Measurements from ENCODE around the gene CFAP61. TPM values are rescaled to one million over a fixed set of nuclear protein-coding genes. Genes with fewer than 3 reads are reported as not detected.
"Not testable (repeated sequence)": the region's sequence is repeated elsewhere in the genome, so short reads cannot be mapped to it uniquely, and the experiment has no call there.

Gene CFAP61
- total RNA-seq, 1 experiment from 2014 or later, result 0.32 TPM

DNA sequence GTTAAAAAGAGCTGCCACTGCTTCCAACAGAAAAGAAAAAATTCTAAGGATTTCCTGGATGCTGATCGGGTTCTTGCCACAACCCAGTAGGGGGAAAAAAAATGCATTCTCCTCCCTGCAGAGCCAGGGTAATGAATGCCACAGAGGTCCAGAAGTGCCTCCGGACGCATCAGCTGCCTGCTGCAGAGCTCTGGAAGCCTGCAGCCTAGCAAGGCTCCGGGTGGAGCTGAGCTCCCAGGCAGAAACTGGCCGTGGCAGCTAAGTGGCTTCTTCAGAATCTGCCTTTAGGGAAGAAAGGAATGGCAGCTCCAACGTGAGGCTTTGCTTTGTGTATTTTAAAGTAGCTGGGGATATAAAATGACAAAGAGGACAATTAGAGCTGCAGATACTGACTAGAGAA, 155.0 kb downstream of the CFAP61 start:
- no peak for DNase-seq (ENCODE audit: extremely low read depth, low read depth)

- no peak for DNase-seq (ENCODE audit: extremely low read depth, low read depth)
These were observed 155.5 kb downstream of the CFAP61 start for GRCh38 chr20:20207872-20208271.

DNA sequence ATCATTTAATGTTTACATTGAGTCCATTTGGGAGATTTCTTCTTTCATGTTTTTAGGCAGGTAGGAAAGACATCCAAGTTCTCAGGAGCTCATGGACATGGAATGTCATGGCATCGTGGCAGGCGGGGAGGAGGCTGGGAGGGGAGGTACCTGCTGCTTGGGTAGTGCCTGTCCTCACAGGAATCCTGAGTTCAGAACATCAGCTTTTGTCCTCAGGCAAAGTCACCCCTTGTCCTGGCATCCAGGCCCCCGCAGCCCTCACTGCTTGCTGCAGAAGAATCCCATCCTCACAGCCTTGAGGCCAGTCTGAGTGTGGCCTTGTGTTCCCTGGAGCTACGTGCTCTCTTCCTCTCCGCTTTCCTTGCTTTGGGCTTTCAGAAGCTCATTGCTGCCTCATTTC, 157.4 kb downstream of the CFAP61 start:
- DNase-seq (ENCODE audit: extremely low read depth, low read depth), result no peak

GRCh38 chr20:20210327-20210726, 158.0 kb downstream of the CFAP61 start:
- DNase-seq (ENCODE audit: extremely low read depth, low read depth), result no peak

- no peak for DNase-seq (ENCODE audit: extremely low read depth, low read depth)
These were observed 158.6 kb downstream of the CFAP61 start for GRCh38 chr20:20210943-20211273.

DNA sequence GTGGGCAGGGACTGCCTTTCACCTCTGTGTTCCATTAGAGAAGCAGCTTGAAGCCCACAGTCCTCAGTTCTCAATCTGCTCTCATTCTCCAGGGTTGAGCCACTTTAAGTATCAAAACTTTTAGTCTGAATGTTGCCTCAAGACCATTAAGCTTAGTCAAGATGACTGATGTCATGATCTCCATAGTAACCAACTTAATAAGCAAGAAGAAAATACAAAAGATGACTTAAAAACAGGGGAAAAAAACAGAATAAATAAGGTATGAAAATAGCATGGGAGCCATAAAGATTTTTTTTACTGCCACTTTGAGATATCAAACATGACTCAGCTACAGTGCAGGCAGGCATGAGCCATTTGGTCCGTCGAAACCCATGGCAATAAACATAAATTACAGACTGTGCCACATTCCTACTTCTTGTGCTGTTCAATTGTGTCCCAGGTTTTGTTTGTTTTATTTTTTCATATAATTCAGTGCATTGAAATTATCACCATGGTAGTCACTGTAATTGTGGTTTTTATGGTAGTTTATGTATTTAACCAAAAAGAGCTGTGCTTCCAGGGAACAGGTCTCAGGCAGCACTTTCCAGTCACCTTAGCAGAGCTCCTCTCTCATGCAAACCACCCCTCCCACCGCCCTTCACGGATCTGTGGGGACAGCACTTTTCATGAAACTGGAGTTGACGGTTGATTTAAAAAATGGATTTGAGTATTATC, 159.1 kb downstream of the CFAP61 start:
- DNase-seq (ENCODE audit: extremely low read depth, low read depth), result no peak

GRCh38 chr20:20211988-20212518, 159.7 kb downstream of the CFAP61 start:
- no peak for DNase-seq (ENCODE audit: extremely low read depth, low read depth)

DNA sequence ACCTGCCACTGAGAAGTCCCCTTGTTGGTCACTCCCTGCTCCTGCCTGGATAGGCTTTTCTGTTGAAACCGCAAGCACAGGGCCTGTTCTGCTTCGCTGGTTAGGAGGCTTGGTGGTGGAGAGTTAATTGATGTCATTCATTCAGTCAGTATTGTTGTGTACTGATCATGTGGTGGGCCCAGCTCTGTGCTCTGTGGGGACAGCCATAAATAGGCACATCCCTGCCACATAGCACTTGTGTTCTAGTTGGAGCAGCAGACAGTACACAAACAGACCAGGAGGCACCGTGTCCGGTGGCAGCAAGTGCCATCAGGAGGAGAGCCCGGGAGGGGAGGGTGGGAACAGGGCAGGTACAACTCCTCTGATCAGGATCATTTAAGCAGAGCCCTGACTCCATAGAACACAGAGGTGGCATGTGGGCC, 160.4 kb downstream of the CFAP61 start:
- no peak for DNase-seq (ENCODE audit: extremely low read depth, low read depth)

GRCh38 chr20:20213526-20214121, 161.3 kb downstream of the CFAP61 start:
- DNase-seq (ENCODE audit: extremely low read depth, low read depth), result no peak

DNA sequence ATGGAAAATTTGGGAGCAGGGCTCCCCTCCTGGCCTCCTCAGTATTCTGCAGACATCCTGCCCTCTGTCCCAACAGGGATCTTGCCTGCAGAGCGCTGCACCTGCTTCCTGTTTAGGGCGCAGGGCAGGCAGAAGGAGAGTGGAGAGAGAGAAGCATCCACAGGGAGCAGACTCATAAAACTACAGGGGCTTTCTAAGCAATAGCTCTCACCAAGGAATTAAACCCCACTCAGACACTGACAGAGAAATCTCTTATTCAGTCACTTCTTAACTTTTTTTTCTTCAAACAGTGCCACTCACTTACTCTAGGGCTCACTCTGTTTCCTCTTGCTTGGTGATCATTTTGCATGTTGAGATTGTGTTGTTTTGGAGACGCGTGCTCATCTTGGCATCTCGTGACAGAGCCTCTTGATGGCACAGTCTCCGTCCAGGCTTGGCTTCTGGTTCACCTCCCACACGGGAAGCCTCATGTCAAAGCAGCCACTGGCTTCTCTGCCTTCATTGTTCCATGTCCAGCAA, 162.5 kb downstream of the CFAP61 start:
- DNase-seq (ENCODE audit: extremely low read depth, low read depth), result no peak

DNA sequence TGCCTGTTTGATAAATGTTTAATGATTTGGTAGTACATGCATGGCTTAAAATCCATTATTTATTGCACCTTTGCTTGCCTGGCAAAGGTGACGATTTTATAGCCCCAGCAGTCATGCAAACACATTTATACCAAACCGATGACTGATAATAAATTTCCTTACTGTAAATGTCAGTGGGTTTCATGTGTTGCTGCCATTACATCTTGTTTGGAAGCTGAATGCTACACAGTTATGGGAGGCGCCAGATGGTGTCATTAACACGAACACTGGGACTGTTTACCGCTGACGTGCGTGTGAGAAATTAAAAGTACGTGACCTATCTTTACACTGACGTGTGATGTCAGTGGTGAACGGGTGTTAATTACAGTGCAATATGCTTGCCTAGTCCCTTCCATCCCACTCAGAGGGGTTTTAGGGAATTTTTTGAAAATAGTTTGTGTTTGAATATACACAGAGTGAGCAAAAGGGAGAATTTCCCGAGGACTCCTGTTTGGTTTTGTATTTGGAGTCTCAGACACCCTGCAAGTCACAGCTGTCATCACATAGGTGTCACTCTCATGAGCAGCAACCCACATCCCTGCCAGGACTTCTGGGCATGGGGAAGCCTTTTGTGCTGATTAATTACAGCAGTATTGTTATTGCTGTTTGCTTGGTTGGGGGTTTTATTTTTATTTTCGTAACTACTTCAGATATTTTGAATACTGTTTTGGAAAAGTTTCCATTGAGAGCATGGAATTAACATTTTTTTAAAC, 163.8 kb downstream of the CFAP61 start:
- peak; percentile 58 for DNase-seq (ENCODE audit: extremely low read depth, low read depth)

DNA sequence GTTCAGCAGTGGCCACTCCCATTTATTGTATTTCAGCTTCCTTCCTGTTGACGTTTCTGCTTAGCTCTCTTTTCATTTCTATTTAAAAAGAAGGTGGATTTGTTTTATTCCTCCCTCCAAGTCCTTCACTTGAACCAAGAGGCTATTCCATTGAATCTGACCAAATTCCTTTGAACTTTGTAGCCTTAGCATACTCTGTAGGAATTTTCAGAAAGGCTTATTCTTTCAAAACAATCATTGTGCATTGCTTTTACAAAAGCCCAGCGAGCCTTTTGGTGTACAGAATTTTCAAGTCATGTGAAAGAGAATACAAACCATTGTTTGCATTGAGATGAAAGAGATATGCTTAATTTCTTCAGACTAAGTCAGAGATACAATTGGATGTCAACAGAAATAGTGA, 164.6 kb downstream of the CFAP61 start:
- DNase-seq (ENCODE audit: extremely low read depth, low read depth), result no peak

- no peak for DNase-seq (ENCODE audit: extremely low read depth, low read depth)
These were observed 165.3 kb downstream of the CFAP61 start for GRCh38 chr20:20217621-20218020.

- not testable (repeated sequence) for DNase-seq (ENCODE audit: extremely low read depth, low read depth)
These were observed 165.8 kb downstream of the CFAP61 start for GRCh38 chr20:20218106-20218505.

DNA sequence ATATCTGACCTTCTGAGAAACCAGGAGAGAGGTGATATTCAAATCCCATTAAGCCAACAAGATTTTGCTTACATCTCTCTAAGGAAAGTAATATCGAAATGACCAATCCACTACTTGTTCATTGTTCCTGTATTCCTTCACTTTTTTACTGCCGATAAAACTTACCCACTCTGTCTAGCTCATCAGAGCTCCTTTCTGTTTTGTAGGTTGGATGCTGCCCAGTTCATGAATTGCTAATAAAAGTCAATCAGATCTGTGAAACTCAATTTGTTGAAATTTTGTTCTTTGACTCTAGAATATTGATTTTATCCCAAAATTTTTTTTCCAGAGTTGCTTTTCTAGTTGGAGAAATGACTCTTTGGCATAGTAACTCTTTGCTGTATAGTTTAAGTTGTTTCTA, 166.7 kb downstream of the CFAP61 start:
- DNase-seq (ENCODE audit: extremely low read depth, low read depth), result no peak

DNA sequence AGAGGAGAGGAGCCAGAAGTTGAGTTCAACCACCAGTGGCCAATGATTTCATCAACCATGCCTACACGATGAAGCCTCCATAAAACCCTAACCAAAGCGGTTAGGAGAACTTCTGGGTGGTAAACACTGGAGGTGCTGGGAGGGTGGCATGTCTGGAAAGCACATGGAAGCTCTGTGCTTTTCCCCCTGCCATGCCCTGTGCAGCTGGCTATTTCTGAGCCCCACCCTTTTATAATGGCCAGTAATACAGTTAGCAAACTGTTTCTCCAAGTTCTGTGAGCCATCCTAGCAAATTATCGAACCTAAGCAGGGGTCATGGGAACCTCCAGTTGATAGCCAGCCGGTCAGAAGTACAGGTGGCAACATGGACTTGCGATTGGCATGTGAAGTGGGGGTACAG, 167.8 kb downstream of the CFAP61 start:
- no peak for DNase-seq (ENCODE audit: extremely low read depth, low read depth)

- DNase-seq (ENCODE audit: extremely low read depth, low read depth), result no peak
These were observed 171.6 kb downstream of the CFAP61 start for GRCh38 chr20:20223981-20224380.

GRCh38 chr20:20224806-20225205, 172.5 kb downstream of the CFAP61 start:
- DNase-seq (ENCODE audit: extremely low read depth, low read depth), result no peak

DNA sequence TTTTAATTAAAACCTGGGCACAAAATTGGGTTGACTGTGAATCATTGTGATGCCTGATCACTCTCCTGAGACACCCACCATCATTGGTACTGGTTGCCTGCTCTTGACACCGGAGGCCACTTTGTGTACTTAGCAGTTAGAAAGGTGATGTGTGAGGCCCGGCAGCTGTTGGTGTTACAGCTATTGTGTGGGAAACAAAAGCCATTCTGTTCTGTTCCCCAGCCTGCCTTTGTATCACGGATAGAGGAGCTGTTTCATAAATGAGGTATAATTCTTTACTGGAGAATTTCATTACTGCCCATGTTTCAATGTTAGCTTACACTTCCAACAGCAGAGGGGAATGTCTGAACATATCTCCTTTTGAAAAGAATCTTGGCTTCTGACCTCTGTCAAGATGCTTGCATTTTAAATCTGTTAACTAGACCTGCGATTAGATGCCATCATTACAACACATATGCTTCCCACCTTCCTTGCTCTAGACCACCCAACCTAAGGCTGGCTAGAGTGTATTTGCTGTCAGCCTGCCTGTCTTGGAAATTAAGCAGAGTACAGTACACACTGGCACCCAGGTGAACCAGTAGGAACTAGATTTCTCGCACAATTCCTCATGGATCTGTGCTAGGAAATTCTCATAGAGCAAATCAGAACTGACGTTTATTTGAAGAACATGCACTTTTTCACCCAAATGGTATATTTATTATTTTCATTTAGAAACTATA, 173.2 kb downstream of the CFAP61 start:
- DNase-seq (ENCODE audit: extremely low read depth, low read depth), result no peak

DNA sequence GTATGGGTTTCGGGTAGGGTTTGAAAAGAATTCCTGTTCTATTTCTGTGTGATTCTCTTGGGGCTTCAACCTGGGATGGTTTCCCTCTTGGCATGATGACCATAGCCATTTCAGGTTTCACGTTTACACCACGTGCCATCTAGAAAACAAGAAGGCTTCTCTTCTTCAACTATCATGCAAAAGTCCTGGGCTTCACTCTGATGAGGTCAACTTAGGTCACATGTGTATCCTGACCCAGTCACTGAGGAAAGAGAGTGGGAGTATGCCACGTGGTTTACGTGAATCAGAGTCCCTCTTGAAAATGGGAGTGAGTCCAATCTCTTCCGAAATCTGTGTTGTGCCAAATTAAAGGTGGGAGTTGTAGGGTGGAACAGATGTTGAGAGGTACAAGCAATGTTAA, 174.2 kb downstream of the CFAP61 start:
- no peak for DNase-seq (ENCODE audit: extremely low read depth, low read depth)

GRCh38 chr20:20227013-20227571, 174.8 kb downstream of the CFAP61 start:
- no peak for DNase-seq (ENCODE audit: extremely low read depth, low read depth)

All from NCI-H460 (cell line).